IgD-negative memory B cell (primary cell): ENCODE results near the gene EIF3J. TPM values are rescaled to one million over a fixed set of nuclear protein-coding genes. Genes with fewer than 3 reads are reported as not detected.
"Not testable (repeated sequence)": the region's sequence is repeated elsewhere in the genome, so short reads cannot be mapped to it uniquely, and the experiment has no call there.

Experiments used
- H3K27ac Mint-ChIP-seq, 3 donors: one replicate each; pipeline ENCODE4 v1.8.0; 2020 to 2022; ENCODE audit warnings: mild to moderate bottlenecking in 3 of 3, mixed read lengths in 3 of 3, moderate library complexity in 1 of 3
- H3K27me3 Mint-ChIP-seq: one replicate; pipeline ENCODE4 v1.8.0; 2021; ENCODE audit warnings: mixed read lengths
- H3K36me3 Mint-ChIP-seq: one replicate; pipeline ENCODE4 v1.8.0; 2020; ENCODE audit warnings: mild to moderate bottlenecking, mixed read lengths
- H3K4me1 Mint-ChIP-seq, 3 donors: one replicate each; pipeline ENCODE4 v1.8.0; 2020 to 2022; ENCODE audit warnings: mixed read lengths in 3 of 3, mild to moderate bottlenecking in 1 of 3
- H3K4me3 Mint-ChIP-seq, 4 donors: one replicate each; pipeline ENCODE4 v1.8.0; 2020 to 2022; ENCODE audit warnings: mild to moderate bottlenecking in 4 of 4, mixed read lengths in 4 of 4, moderate library complexity in 3 of 4
- H3K9me3 Mint-ChIP-seq, 3 donors: one replicate each; pipeline ENCODE4 v1.8.0; 2020 to 2021; ENCODE audit warnings: mixed read lengths in 3 of 3, mild to moderate bottlenecking in 1 of 3
- polyA plus RNA-seq: library from polyadenylated mRNA; unstranded; fragments of 300-500 nt; fragmentation: Illumina TruSeq; gene quantifications from one replicate; pipeline ENCODE4 v1.2.3, GENCODE V29; 2021

The EIF3J gene
- polyA plus RNA-seq, 1 donor from 2014 or later, result 15.4 TPM

- peak overlapping the region in 1 of 4 donors; percentile 86 for H3K4me3 Mint-ChIP-seq
- H3K36me3 Mint-ChIP-seq, result peaks cover 2% of the 10 kb centered on the region
- no peaks in the 10 kb centered on the region for H3K9me3 Mint-ChIP-seq
- H3K4me1 Mint-ChIP-seq, result peaks cover 10 to 14% (median 12%) of the 10 kb centered on the region in 3 donors
- no peaks in the 10 kb centered on the region for H3K27me3 Mint-ChIP-seq
- H3K27ac Mint-ChIP-seq, result peak overlapping the region in 2 of 3 donors; percentile 67 to 85
Observed at GRCh38 chr15:44532689-44533088, 4.3 kb upstream of the EIF3J start.

DNA sequence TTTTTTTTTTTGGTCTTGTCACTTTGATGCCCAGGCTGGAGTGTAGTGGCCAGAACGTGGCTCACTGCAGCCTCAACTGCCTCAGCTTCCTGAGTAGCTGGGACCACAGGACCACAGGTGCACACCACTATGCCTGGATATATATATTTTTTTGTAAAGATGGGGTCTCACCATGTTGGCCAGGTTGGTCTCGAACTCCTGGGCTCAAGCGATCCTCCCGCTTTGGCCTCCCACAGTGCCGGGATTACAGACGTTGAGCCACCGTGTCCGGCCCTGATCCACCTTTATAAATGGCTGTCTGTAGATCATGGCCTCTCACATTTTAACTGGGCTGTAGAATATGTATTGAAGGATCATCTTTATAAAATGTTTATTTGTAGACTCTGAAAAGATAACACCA is 1.9 kb upstream of the EIF3J start:
- no peaks in the 10 kb centered on the region for H3K36me3 Mint-ChIP-seq
- peak overlapping the region; percentile 66 to 81 (median 72) for H3K4me3 Mint-ChIP-seq
- no peaks in the 10 kb centered on the region for H3K9me3 Mint-ChIP-seq
- H3K27ac Mint-ChIP-seq, result peak overlapping the region; percentile 48 to 80 (median 73)
- H3K27me3 Mint-ChIP-seq, result no peaks in the 10 kb centered on the region
- H3K4me1 Mint-ChIP-seq, result peaks cover 13 to 25% (median 18%) of the 10 kb centered on the region in 3 donors

GRCh38 chr15:44535523-44536301 is 1.2 kb upstream of the EIF3J start:
- Mint-ChIP-seq H3K9me3 (no peaks in the 10 kb centered on the region), H3K4me1 (peaks cover 14 to 29% (median 21%) of the 10 kb centered on the region in 3 donors), H3K27me3 (no peaks in the 10 kb centered on the region), H3K36me3 (no peaks in the 10 kb centered on the region), H3K4me3 (peak overlapping the region; percentile 67 to 99 (median 90)), H3K27ac (peak overlapping the region; percentile 48 to 95 (median 80))

GRCh38 chr15:44536302-44536961 is 515 bp upstream of the EIF3J start:
- no peaks in the 10 kb centered on the region for H3K36me3 Mint-ChIP-seq
- peaks cover 21 to 29% (median 29%) of the 10 kb centered on the region in 3 donors for H3K4me1 Mint-ChIP-seq
- H3K27me3 Mint-ChIP-seq, result no peaks in the 10 kb centered on the region
- peak overlapping the region; percentile 67 to 99 (median 90) for H3K4me3 Mint-ChIP-seq
- H3K27ac Mint-ChIP-seq, result peak overlapping the region; percentile 33 to 95 (median 80)
- no peaks in the 10 kb centered on the region for H3K9me3 Mint-ChIP-seq

DNA sequence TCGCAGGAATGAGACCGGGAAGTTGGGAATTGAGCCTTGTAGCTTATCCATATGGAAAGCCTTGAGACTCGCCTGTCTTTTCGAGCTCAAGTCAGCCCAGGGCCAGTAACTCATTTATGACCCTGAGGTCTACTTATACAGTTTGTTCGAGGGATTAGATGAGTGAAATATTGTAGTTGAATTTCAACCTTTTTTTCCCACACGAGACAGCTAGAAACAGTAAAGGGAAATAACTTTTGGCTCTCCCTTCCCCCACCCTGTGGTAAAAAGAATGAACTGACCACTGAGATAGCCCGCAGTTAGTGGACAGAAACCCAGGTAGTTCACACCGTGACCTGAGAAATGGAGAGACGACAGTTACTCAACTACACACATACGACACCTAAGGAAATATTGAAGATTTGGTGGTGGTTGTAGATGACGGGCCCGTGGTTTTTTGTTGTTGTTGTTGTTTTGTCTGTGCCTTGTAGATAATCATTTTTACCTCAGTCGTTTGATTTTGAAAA is 841 bp downstream of the EIF3J start:
- H3K4me3 Mint-ChIP-seq, result peak overlapping the region; percentile 67 to 99 (median 90)
- H3K27ac Mint-ChIP-seq, result peak overlapping the region; percentile 33 to 95 (median 80)

GRCh38 chr15:44541282-44541958 is 4.5 kb downstream of the EIF3J start:
- H3K9me3 Mint-ChIP-seq, result no peaks in the 10 kb centered on the region
- H3K4me3 Mint-ChIP-seq, result peak overlapping the region in 3 of 4 donors; percentile 4 to 35 (median 28)
- peak overlapping the region in 1 of 3 donors; percentile 56 for H3K27ac Mint-ChIP-seq

More for the DNA sequence above, 841 bp downstream of the EIF3J start:
- Mint-ChIP-seq H3K36me3 (peaks cover 2% of the 10 kb centered on the region), H3K27me3 (no peaks in the 10 kb centered on the region), H3K4me1 (peaks cover 34 to 39% (median 35%) of the 10 kb centered on the region in 3 donors), H3K9me3 (no peaks in the 10 kb centered on the region)

DNA sequence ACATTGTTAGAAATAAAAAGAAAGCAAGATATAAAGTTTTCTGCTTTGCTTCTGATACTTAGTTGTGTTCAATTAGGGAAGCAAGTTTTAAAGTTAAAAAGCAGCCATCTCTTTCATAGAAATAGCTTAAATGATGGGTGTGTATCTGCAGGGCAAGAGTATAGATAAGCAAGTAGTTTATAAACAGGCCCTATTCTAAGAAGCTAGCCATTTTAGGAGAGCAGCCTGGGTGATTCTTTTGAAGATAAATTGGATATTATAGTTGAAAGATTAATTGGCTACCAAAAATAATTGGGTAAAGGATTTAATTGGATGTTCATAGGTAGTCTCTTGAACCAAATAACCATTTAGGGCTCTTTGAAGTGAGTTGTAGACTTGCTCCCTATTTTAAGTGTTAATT is 5.6 kb downstream of the EIF3J start:
- Mint-ChIP-seq H3K27me3 (no peaks in the 10 kb centered on the region), H3K27ac (no peak overlapping the region), H3K4me3 (peak overlapping the region in 1 of 4 donors; percentile 5), H3K36me3 (peaks cover 5% of the 10 kb centered on the region), H3K4me1 (peaks cover 43 to 46% (median 43%) of the 10 kb centered on the region in 3 donors), H3K9me3 (no peaks in the 10 kb centered on the region)

More at GRCh38 chr15:44541282-44541958, 4.5 kb downstream of the EIF3J start:
- Mint-ChIP-seq H3K36me3 (peaks cover 5% of the 10 kb centered on the region), H3K27me3 (no peaks in the 10 kb centered on the region), H3K4me1 (peaks cover 39 to 44% (median 40%) of the 10 kb centered on the region in 3 donors)

DNA sequence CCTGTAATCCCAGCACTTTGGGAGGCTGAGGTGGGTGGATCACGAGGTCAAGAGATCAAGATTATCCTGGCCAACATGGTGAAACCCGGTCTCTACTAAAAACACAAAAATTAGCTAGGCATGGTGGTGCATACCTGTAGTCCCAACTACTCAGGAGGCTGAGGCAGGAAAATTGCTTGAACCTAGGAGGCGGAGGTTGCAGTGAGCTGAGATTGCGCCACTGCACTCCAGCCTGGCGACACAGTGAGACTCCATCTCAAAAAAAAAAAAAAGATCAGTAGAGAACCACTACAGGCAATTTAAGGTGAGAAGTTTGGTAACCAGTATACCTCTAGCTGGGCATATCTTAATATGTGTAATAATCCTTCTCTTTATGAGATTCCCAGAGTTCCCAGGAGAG is 7.8 kb downstream of the EIF3J start:
- not testable (repeated sequence) for H3K9me3 Mint-ChIP-seq, H3K36me3 Mint-ChIP-seq, H3K27ac Mint-ChIP-seq, H3K27me3 Mint-ChIP-seq
- Mint-ChIP-seq H3K4me1 (peaks cover 31 to 38% (median 37%) of the 10 kb centered on the region in 3 donors), H3K4me3 (peak overlapping the region in 1 of 4 donors; percentile 39)

DNA sequence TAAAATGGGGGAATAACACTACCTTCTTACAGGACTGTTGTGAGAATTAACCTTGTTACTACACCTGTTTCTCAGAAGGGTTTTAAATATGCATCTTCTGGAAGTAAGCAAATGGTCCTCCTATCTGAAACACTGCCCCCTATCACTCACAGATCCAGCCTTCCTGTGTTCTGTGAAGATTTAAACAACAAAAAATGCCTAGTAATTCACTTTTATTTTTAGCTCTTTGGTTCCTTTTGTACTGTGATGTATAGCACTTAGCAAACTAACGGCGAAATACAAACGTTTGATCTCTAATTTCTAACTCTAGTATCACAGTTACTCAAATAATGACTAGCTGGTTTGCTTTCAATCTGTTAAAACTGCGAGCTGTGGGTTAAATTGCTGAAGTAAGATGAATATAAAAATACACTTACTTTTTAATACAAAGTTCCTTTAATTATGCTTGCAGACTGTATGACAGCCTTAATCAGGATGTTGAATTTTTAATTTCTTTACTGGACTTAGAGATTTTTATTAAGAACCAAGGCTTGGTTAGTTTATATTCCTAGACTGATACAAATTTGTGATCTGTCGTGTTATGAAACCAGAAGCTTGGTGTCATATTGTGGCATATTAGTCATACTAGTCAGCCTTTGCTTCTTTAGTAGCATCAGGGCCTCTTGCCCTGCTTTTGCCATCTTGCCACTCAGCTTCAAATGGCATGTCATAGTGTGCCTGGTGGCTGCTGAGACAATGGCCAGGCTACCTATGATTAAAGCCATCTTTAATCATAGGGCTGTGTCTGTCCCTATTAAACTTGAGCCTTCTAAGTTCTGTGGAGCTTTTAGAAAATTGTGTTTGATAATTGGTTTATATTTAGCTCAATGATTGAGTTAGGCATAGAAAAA is 9.2 kb downstream of the EIF3J start:
- Mint-ChIP-seq H3K4me1 (peaks cover 38 to 45% (median 41%) of the 10 kb centered on the region in 3 donors), H3K27me3 (no peaks in the 10 kb centered on the region), H3K4me3 (peak overlapping the region in 1 of 4 donors; percentile 34), H3K27ac (peak overlapping the region; percentile 7 to 64 (median 39)), H3K36me3 (peaks cover 5% of the 10 kb centered on the region), H3K9me3 (no peaks in the 10 kb centered on the region)

DNA sequence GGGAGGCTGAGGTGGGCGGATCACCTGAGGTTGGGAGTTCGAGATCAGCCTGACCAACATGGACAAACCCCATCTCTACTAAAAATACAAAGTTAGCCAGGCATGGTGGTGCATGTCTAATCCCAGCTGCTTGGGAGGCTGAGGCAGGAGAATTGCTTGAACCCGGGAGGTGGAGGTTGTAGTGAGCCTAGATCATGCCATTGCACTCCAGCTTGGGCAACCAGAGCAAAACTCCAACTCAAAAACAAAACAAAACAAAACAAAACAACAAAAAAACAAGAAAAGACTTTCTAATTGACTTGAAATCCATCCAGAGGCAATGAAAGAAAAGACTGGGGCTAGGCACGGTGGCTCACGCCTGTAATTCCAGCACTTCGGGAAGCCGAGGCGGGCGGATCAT is 12.2 kb downstream of the EIF3J start:
- H3K9me3 Mint-ChIP-seq, H3K36me3 Mint-ChIP-seq, H3K4me3 Mint-ChIP-seq, H3K27me3 Mint-ChIP-seq: not testable (repeated sequence)
- Mint-ChIP-seq H3K4me1 (peaks cover 22 to 29% (median 28%) of the 10 kb centered on the region in 3 donors), H3K27ac (peak overlapping the region in 2 of 3 donors; percentile 21 to 59)

GRCh38 chr15:44550256-44550655 is 13.3 kb downstream of the EIF3J start:
- H3K27ac Mint-ChIP-seq, result peak overlapping the region; percentile 18 to 85 (median 32)
- H3K4me1 Mint-ChIP-seq, result peaks cover 22 to 29% (median 28%) of the 10 kb centered on the region in 3 donors
- no peaks in the 10 kb centered on the region for H3K27me3 Mint-ChIP-seq
- peak overlapping the region in 3 of 4 donors; percentile 0 to 84 (median 3) for H3K4me3 Mint-ChIP-seq
- H3K9me3 Mint-ChIP-seq, result no peaks in the 10 kb centered on the region
- H3K36me3 Mint-ChIP-seq, result no peaks in the 10 kb centered on the region

- Mint-ChIP-seq H3K4me1 (peaks cover 21 to 31% (median 25%) of the 10 kb centered on the region in 3 donors), H3K27ac (peak overlapping the region; percentile 18 to 85 (median 32)), H3K36me3 (no peaks in the 10 kb centered on the region), H3K27me3 (no peaks in the 10 kb centered on the region), H3K4me3 (peak overlapping the region in 2 of 4 donors; percentile 0 to 84), H3K9me3 (no peaks in the 10 kb centered on the region)
Observed at GRCh38 chr15:44550734-44551133, 13.8 kb downstream of the EIF3J start.

GRCh38 chr15:44554934-44555723 is 18.2 kb downstream of the EIF3J start:
- peaks cover 10 to 16% (median 12%) of the 10 kb centered on the region in 3 donors for H3K4me1 Mint-ChIP-seq
- no peaks in the 10 kb centered on the region for H3K27me3 Mint-ChIP-seq
- peak overlapping the region in 1 of 3 donors; percentile 45 for H3K27ac Mint-ChIP-seq
- no peaks in the 10 kb centered on the region for H3K9me3 Mint-ChIP-seq
- no peaks in the 10 kb centered on the region for H3K36me3 Mint-ChIP-seq
- no peak overlapping the region for H3K4me3 Mint-ChIP-seq
